Sigmoid colon (tissue), 4 donors: ENCODE measurements around the gene ZNF521.

Experiments
- CTCF ChIP-seq, 4 experiments: fragments of 450-650 bp in 3 of 4; fragments of 200-600 bp in 1 of 4; IDR thresholded peaks; one replicate each; pipeline ENCODE4 v1.5.1; 2016 to 2019; ENCODE audit warnings: antibody characterized with exemption in 4 of 4, mild to moderate bottlenecking in 3 of 4, moderate library complexity in 2 of 4
- EP300 ChIP-seq, 4 donors: sonication (generic); formaldehyde crosslinking; IDR thresholded peaks; one replicate each; pipeline ENCODE4 v1.6.1; 2017; ENCODE audit warnings: antibody characterized with exemption in 4 of 4
- POLR2A ChIP-seq, 2 donors: fragments of 450-650 bp; IDR thresholded peaks; one replicate each; pipeline ENCODE4 v1.6.1; 2016; ENCODE audit warnings: antibody characterized with exemption in 2 of 2, mild to moderate bottlenecking in 2 of 2, moderate library complexity in 2 of 2

- no peak for TF ChIP-seq EP300 (IDR thresholded peaks at IDR 0.05)
- TF ChIP-seq CTCF (IDR thresholded peaks at IDR 0.05) = no peak
- no peak for TF ChIP-seq POLR2A (IDR thresholded peaks at IDR 0.05)
Observed at GRCh38 chr18:25089470-25089869, 262.5 kb downstream of the ZNF521 start.
